NB4 (cell line): ENCODE measurements around the gene LRRC14B.

ENCODE experiments used
- DNase-seq: peaks from one replicate; pipeline ENCODE4 v3.0.0; 2010; ENCODE audit warnings: low read depth
- H3K4me3 ChIP-seq: one replicate; pipeline ENCODE4 v1.5.1; 2011; ENCODE audit warnings: mild to moderate bottlenecking, low read depth, low read length, moderate library complexity
- MYC ChIP-seq: IDR thresholded peaks from 2 replicates; pipeline ENCODE4 v1.6.1; 2011; ENCODE audit warnings: low read depth, low read length
- POLR2A ChIP-seq: IDR thresholded peaks from 2 replicates; pipeline ENCODE4 v1.6.1; 2011; ENCODE audit warnings: mild to moderate bottlenecking; ENCODE audit not compliant: insufficient read length; ENCODE audit errors: extremely low read depth
- TF ChIP-seq, protein P1 (sequence below): IDR thresholded peaks from one replicate; pipeline ENCODE4 v1.5.1; 2012; ENCODE audit warnings: low read depth, low read length
- TF ChIP-seq, protein P2 (sequence below): IDR thresholded peaks from 2 replicates; pipeline ENCODE4 v1.6.1; 2011; ENCODE audit warnings: low read depth, low read length

LRRC14B gene

DNA sequence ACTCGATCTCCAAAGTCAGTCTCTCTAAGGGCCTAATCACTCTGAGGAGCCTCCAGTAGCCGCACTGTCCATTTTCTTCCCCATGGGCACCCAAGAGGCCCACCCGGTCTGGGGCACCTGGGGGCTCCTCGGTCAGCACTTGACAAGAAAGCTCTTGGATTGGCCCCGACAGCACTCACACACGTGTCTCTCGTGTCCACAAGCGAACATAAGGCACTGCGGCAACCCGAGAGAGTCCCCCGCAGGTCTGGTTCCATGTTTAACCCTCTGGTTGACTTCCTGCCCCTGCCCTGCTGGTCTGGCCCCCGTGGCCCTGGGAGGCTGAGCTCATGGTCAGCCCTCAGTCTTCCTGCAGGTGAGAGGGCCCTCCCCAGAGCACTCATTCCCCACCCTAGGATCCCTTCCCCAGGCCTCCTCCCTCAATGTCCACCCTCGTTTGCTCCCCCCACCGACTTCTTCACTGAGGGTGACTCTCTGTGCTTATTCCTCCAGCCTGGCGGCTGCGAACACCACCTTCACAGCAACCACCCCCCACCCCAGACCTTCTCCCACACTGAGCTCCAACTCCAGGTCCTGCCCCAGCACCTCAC lies 16.3 kb upstream of the LRRC14B start:
- no peak overlapping the region for H3K4me3 ChIP-seq
- no peak for DNase-seq
- TF ChIP-seq POLR2A (no peak), MYC (no peak)
- TF ChIP-seq, protein P1, sequence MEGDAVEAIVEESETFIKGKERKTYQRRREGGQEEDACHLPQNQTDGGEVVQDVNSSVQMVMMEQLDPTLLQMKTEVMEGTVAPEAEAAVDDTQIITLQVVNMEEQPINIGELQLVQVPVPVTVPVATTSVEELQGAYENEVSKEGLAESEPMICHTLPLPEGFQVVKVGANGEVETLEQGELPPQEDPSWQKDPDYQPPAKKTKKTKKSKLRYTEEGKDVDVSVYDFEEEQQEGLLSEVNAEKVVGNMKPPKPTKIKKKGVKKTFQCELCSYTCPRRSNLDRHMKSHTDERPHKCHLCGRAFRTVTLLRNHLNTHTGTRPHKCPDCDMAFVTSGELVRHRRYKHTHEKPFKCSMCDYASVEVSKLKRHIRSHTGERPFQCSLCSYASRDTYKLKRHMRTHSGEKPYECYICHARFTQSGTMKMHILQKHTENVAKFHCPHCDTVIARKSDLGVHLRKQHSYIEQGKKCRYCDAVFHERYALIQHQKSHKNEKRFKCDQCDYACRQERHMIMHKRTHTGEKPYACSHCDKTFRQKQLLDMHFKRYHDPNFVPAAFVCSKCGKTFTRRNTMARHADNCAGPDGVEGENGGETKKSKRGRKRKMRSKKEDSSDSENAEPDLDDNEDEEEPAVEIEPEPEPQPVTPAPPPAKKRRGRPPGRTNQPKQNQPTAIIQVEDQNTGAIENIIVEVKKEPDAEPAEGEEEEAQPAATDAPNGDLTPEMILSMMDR: no peak
- TF ChIP-seq, protein P2, sequence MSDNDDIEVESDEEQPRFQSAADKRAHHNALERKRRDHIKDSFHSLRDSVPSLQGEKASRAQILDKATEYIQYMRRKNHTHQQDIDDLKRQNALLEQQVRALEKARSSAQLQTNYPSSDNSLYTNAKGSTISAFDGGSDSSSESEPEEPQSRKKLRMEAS: no peak

DNA sequence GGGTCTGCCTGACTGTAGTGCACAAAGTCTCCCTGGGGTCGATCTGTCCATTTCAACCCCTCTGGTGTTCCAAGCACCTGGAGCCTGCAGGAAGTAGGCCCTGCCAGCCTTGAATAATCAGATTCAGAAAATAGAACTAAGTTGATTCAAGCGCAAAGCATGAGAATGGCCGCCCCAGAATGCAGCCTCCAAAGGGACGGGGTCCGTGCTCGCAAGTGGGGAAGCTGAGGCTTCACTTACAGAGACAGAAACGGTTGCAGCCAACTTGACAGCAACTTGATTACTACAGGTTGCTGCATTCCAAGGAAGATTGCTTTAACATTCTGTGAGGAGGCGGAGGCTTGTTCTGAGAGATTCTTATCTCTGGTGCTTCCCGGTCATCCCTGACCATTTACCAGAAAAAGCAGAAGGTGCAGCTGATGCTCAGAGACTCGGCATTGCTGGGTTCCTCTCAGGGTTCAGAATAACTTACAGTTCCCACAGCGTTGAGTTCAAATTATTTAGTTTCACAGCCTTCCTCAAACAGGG lies 14.9 kb upstream of the LRRC14B start:
- no peak overlapping the region for H3K4me3 ChIP-seq
- DNase-seq: no peak
- no peak for TF ChIP-seq MYC
- TF ChIP-seq, protein P1: no peak
- TF ChIP-seq POLR2A: no peak
- TF ChIP-seq, protein P2: no peak

DNA sequence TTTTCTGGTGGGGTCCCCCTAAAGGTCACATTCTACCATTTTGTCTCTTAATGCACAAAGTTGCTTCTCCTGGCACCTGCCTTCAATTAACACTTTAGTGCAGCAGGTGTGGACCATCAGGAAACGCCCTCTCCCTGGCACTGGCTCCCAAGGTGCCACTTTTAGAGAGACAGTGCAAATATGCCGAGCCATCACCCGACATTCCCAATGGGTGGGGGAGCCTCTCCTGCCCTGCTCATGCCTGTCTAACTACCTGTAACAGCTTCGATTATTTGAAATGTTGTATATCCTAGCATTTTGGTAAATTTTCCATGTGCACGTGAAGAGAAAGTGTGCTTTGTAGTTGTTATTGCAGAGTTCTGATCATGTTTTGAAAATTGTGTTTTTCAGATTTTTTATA lies 13.2 kb upstream of the LRRC14B start:
- no peak for TF ChIP-seq MYC
- TF ChIP-seq POLR2A: no peak
- TF ChIP-seq, protein P2: no peak
- TF ChIP-seq, protein P1: no peak
- H3K4me3 ChIP-seq: no peak overlapping the region
- no peak for DNase-seq

DNA sequence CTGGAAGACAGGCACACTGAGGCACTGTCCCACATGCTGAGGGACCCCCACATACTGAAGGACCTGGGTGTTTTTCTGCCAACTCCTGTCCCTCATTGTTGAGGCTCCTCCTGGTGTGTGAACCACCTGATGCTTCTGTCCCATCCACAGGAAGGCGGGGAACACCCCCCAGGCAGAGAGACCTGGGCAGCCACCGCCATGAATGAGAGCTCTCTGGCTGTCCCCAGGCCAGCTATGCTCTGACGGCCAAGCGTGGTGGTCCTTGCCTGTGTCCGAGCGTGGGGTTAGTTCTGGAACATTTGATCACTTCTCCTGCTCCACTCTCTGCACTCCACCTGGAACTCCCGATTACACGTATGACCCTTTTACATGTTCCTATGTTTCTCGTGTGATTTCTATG lies 11.9 kb upstream of the LRRC14B start:
- H3K4me3 ChIP-seq: no peak overlapping the region
- TF ChIP-seq, protein P2: no peak
- TF ChIP-seq, protein P1: no peak
- no peak for TF ChIP-seq POLR2A
- no peak for TF ChIP-seq MYC
- DNase-seq: no peak

DNA sequence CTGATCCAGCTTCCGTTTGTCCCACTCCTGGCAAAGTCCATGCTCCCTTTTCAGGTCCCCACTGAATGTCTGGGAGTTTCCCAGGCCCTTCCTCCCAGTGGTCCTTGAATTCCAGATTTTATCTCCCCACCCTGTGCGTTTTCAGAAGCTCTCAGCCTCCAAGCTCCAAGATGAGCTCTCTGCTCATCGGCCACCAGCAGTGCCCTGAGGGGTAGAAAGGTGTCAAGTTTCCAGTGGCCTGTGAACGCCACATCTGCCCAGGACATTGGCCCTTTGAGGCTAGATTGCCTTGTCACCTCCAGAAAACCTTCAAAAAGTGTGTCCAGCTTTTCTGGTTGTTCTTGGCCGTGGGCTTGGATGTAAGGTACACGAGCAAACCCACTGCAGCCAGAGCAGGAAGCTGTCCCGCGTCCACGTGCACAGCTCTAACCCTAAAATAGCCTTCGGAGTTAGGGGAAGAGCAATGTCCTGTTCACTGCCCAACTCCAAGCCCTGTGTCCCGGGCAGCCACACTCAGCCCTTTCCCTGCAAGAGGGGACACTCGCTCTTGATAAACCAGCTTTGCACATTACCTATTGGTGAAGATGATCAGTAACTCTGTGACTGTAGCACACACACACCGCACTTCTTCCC lies 10.9 kb upstream of the LRRC14B start:
- no peak for DNase-seq
- no peak overlapping the region for H3K4me3 ChIP-seq
- TF ChIP-seq, protein P2: no peak
- TF ChIP-seq, protein P1: no peak
- TF ChIP-seq POLR2A (no peak), MYC (no peak)
